HL-60/S4 treated with phorbol 12-myristate 13-acetate at 8.2 ng/mL for 4 days and 3 days (cell line): ENCODE measurements around the gene FKBP7.
"Not testable (repeated sequence)": the region's sequence is repeated elsewhere in the genome, so short reads cannot be mapped to it uniquely, and the experiment has no call there.

Experiments
- in situ Hi-C: fragments of 300-500 bp; cut with MboI; formaldehyde crosslinking; loops from 2 replicates; pipeline ENCODE4 v1.15.0; 2022; ENCODE audit warnings: low sequenced_read_pairs

The FKBP7 gene, protein sequence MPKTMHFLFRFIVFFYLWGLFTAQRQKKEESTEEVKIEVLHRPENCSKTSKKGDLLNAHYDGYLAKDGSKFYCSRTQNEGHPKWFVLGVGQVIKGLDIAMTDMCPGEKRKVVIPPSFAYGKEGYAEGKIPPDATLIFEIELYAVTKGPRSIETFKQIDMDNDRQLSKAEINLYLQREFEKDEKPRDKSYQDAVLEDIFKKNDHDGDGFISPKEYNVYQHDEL

DNA sequence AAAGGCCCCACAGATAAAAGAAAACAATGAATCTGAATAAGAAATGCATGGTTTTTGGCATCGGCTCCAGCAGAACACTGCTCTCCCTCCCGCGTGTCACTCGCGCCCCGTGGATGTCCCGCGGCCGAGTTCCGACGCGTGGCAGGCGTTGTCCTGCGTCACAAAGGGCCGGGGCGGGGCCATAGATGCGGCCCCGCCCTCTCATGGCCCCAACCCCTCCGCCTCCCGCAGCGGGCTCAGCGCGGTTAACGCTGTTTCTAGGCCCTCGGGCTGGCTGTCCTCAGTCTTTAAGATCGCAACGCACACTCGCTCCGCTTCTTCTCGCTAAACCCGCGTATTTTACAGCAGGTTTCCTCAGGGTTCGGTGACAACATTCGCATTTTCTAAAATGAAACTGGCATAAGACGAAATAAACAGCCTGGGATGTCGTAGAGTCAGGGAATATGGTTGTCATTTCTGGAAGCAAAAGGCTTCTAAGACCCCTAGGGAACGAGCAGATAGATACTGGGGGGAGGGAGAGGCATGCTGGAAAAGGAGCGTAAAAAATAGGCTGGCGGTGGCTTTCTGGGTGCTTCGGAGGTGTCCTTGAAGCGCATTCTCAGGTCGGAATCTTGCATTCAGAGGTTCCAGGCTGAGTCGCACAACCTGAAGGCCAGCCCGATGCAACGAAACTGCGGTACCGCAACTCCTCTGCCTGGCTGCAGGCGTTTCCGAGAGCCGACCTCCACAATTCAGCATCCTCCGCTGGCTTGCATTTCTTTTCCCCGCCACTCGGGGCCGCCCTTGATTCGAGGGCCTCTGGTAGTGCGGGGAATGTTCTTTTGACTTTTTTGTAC lies at the start of gene FKBP7:
FKBP7 (minus strand) TSS at position 162 of the 836 bp plus-strand sequence; CDS start at position 61, 101 bp downstream.
- in situ Hi-C loops = no loop called here

DNA sequence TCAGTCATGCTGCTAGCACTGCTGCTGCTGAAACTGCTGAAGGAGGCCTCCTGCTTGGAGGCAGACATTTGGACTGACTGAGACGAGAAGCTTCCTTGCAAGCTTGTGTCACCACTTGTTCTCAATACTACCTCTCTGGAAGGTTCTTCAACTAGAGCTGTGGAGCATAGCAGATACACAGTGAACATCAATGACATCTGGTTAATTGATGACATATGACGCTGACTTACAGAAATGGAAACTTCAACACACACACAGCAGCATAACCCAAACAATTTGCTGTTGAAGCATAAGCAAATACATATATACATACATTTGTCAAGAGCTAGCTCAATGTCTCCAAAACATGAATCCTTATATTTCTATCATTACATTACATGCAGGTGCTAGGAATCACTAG lies 49.2 kb upstream of the FKBP7 start:
- in situ Hi-C loops = no loop called here

DNA sequence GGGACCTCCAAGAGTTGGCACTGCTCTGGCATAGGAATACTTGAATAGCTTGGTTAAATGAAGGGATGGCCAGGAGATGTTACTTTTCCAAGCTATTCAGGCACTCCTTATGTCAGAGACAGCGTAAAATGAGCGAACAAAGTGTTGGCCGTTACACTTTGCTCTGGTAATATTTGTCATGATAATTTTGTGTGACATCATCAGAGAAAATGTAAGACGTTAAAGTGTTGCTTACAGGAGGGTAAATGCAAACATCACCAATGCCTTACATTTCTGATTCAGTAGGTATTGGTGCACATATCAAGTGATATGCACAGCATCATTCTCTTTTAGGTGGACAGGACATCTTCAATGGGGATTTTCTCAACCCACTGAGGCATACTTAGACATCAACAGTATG lies 47.9 kb upstream of the FKBP7 start:
- in situ Hi-C loops = no loop called here

DNA sequence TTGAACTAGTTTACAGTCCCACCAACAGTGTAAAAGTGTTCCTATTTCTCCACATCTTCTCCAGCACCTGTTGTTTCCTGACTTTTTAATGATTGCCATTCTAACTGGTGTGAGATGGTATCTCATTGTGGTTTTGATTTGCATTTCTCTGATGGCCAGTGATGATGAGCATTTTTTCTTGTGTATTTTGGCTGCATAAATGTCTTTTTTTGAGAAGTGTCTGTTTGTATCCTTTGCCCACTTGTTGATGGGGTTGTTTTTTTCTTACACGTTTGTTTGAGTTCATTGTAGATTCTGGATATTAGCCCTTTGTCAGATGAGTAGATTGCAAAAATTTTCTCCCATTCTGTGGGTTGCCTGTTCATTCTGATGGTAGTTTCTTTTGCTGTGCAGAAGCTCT lies 47.1 kb upstream of the FKBP7 start:
- in situ Hi-C loops = not testable (repeated sequence)

DNA sequence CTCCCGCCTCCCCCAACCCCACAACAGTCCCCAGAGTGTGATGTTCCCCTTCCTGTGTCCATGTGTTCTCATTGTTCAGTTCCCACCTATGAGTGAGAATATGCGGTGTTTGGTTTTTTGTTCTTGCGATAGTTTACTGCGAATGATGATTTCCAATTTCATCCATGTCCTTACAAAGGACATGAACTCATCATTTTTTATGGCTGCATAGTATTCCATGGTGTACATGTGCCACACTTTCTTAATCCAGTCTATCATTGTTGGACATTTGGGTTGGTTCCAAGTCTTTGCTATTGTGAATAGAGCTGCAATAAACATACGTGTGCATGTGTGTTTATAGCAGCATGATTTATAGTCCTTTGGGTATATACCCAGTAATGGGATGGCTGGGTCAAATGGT lies 46.6 kb upstream of the FKBP7 start:
- in situ Hi-C loops = not testable (repeated sequence)

DNA sequence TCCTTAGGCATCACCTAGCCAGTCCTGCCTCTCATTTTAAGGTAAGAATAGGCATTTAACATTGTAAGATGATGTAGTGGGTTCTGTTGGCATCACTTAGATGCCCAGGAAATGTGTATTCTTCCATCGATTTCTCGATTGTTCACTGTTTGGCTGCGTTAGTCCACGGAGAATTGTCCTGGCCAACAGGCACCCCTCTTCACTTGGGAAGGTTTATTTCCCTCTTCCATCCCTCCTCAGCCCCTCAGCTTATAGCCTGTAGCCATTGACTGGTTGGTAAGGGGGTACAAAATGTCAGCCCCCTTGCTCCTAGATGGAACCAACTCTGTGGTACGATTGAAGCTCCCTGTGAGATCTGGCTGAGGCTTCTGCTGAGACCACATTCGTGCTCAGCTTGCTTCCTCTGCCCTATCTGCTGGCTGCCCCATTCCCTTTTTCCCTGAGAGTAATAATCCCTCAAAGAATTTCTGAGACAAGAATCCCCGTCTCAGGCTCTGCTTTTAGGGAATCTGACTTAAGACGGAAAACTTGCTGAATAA lies 45.3 kb upstream of the FKBP7 start:
- in situ Hi-C loops = no loop called here

DNA sequence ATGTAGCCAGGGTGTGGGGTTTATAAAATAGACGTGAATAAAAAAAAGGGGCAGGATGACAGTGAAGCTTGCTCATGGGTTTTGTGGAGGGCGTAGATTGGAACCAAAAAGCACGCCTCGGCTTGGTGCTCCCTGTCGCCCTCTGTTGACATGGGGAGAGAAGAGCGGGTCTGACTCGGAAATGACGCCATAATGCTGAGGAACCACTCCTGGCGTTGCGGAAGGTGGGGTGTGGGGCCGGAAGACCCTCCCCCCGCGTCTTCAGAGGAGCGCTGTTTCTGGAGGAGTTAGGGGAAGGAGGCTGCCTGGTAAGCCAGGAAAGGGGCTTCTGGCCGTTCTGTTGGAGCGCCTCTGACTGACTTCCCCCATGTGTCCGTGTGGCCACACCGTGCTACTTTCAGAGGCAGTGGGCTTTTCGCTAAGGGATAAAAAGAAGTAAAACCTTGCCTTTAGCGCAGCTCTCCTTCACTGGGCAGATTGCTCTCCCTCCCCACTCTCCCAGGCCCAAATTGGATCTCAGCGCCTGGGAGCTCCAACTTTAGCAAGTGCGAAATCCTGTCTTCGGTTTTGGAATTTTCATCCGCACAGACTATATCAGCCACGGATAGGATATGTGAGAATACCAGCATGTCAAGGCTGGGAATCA lies 44.7 kb upstream of the FKBP7 start:
- in situ Hi-C loops = no loop called here

DNA sequence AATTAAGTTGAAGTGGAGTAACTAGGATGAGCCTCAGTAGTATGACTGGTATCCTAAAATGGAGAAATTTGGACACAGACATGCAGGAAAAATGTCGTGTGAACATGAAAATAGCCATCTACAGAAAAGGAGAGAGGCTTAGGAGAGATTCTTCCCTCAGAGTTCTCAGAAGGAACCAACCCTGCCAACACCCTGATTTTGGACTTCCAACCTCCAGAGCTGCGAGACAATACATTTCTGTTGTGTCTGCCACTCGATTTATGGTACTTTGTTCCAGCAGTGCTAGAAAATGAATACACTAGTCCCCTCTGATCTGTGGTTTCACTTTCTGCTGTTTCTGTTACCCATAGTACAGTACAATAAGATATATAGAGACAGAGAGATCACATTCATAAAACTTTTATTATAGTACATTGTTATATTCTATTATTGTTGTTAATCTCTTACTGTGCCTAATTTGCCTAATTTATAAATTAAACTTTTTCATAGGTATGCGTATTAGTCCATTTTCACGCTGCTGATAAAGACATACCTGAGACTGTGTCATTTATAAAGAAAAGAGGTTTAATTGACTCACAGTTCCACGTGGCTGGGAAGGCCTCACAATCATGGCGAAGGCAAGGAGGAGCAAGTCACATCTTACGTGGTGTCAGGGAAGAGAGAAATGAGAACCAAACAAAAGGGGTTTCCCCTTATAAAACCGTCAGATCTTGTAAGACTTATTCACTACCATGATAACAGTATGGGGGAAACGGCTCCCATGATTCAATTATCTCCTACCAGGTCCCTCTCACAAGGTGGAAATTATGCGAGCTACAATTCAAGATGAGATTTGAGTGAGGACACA lies 43.1 kb upstream of the FKBP7 start:
- in situ Hi-C loops = no loop called here

DNA sequence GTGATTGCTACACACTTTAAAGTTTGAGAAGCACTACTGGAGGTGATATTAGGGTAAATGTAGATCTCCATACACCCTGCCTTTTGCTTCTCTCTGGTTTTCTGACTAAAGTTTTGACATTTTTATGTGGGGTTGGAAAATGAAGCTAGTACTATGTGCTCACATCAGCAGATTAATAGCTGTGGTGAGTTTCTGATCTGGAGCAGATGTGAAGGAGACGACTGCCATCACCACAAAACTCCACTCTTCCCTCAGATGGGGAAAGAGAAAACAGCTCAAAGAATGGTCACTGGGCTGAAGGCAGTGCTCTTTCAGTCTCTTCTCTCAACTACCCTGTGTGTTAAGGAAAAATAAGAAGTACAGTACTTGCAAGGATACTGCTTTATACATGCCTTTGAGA lies 39.1 kb upstream of the FKBP7 start:
- in situ Hi-C loops = no loop called here

DNA sequence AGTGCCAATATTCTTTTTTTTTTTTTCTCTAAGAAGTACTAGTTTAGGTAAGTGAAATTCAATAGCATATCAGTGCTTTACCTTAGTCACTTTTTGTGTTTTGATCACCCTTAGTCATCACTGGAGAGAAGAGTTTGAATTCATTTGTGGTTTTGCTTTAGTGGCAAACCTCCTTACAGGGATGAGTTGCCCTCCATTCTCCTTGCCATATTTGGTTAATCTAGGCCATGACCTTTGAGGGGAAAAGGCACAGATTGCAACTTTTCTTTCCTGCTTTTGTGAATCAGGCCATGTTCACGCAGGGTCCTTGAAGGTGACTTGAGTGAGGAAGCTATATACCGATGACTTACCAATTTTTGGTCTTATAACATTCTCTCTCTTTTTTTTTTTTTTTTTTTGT lies 36.3 kb upstream of the FKBP7 start:
- in situ Hi-C loops = no loop called here

DNA sequence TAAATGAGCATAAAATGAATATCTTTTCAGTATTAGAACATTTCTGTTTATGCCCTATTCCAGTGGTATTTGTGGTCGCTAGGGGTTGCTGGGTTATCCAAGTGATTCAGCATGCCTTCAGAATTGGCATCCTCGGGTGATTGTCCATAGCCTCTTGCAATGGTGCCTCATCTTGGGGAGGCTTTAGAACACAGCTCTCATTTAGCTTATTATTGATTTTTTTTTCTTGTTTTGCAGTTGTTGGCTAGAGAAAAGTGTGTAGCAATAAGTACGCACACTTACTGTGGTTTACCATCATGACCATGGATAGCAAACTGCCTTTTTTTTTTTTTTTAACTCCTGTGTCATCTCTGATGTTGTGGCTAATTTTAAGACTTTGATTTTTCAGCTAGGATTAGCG lies 35.5 kb upstream of the FKBP7 start:
- in situ Hi-C loops = no loop called here

DNA sequence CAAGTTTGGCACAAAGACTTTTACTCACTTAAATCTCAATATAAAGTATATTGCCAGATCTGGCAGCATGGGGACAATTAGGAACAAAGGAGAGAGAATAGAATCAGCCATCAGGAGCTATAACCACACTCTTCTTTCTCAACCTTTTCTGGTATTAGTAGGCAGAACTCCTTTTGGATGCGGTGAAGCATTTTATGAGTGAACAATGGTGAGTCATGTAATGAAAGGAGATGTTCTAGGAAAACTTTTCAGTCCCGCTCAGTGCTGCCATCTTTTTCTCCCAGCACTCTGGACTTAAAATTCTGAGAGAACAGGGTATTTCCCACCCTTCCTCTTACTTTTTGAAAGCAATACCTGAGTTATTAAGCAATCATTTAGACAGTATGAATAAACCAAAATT lies 34.1 kb upstream of the FKBP7 start:
- in situ Hi-C loops = no loop called here

DNA sequence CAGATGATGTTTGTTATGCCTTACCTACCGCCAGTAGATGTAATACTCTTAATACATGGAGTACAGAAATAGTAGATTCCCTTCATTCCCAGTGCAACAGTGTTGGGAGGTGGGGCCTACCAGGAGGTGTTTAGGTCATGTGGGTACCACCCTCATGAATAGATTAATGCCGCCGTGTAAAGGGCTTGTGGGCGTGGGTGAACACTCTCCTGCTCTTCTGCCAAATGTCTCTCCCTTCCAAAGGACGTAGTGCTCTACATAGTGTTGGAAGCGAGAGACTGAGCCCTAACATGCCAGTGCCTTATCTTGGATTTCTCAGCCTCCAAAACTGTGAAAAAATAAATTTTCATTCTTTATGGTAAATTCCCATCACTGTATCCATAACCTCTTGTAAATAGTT lies 32.0 kb upstream of the FKBP7 start:
- in situ Hi-C loops = no loop called here

DNA sequence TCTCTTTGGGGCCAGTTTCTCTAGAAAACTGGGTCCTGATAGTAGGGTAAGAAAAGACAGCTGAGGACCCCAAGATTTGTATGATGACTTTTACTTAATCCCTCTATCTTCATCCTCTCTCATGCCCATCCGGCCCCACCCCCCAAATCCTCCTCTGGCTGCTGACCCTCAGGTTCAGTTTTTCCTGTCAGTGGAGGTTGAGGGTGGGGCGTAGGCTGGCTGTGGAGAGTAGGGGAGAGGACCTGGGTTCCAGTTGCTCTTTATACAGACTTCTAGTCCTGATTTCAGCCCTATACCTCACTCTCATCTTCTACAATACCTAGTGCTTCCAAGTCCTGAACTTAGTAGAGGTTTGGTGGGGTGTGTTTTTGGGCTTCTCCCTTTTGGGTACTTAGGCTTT lies 30.2 kb upstream of the FKBP7 start:
- in situ Hi-C loops = no loop called here

DNA sequence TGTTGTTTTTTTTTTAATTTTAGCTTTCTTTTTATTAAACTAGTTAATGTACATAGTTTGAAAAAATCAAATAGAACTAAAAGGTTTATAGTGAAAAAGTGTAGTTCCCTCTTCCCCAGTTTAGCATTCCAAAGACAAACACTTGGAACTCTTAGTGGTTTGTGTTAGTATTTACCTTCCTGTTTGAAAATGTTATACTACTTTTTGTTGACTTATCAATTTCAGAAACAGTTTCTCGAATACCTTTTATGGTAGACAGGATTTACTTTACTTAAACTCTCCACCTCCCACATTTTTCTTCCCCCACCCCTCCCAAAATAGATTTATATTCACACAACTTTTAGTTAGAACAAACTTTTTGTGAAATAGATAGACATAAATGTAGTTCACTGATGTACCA lies 28.5 kb upstream of the FKBP7 start:
- in situ Hi-C loops = no loop called here

DNA sequence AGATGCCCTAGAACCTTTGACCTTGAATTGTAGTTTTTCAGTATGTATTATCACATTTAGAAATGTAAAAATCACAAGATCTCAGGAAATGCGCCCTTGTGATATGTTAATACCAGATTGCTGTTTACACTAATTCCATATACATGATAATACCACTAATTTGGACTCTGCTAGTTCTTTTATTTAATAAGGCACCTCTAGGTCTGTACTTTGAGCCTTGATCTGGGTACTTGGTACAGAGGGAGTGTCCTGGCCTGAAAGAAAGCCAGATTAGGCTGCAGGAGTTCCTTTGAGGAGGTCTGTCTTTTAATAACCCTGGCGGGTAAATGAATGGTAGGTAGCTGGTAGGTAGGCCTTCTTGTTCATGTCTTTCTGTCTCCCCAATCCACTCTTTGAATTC lies 28.1 kb upstream of the FKBP7 start:
- in situ Hi-C loops = no loop called here

DNA sequence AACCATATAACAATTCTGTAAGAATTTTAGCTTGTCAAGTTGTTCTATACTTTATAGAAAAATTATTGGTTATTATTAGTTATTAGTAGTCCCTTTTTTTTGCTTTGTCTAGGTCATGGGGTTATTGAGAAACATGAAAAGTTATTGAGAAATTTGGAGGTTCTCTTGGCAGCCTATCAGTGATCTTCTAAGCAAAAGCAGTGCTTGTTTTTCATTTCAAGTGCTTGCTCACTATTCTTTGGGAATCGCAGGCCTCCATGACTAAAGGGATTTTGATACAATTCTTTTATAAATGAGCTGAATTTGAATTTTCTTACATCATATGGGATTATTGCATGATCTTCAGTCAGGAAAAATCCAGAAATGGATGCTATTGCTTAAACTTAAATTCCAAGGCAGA lies 27.7 kb upstream of the FKBP7 start:
- in situ Hi-C loops = no loop called here

DNA sequence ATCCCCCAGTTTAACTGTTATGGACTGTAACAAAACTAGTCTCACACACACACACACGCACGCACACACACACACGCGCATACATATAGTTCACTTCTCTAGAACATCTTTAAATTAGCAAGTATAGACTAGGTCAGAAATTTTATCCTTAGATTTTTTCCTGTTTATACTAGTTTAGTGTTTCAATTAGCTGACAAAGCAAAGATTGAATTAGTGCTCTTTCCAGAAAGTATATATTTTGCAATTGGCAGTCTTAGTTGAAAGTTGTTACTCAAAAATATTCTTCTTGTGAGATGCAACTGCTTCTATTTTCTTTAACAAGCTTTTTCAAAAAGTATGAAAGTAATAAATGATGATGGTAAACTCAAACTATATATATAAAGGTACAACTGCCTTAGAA lies 24.4 kb upstream of the FKBP7 start:
- in situ Hi-C loops = no loop called here

DNA sequence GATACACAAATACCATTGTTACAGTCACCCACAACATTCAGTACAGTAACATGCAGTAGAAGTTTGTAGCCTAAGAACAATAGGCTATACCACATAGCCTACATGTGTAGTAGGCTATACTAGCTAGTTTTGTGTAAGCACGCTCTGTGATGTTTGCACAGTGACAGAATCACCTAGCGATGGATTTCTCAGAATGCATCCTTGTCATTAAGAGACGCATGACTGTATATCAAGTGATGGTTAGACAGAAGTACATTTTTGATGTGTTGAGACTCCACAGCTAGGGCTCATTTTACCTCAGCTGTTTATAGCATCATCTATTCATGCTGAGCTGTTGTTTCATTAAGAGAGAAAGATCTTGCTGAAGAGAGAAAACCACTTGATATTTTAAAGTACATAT lies 21.2 kb upstream of the FKBP7 start:
- in situ Hi-C loops = no loop called here

DNA sequence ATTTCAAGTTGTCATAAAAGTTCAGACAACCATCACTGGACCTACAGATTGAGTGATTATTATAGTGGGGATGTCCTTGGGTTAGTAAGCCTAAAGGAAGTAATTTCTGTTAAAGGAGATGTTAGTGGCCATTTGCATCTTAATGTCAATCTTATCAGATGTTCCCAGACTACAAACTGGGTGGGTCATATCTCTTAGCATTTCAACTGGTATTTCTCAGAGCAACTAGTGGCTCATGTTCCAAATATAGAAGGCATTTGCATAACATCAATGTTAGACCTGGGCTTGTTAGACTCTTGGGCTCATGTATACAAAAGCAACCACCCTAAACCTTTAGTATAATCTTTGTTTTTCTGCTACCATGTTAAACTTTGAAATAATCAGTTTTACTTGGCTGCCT lies 19.7 kb upstream of the FKBP7 start:
- in situ Hi-C loops = no loop called here

DNA sequence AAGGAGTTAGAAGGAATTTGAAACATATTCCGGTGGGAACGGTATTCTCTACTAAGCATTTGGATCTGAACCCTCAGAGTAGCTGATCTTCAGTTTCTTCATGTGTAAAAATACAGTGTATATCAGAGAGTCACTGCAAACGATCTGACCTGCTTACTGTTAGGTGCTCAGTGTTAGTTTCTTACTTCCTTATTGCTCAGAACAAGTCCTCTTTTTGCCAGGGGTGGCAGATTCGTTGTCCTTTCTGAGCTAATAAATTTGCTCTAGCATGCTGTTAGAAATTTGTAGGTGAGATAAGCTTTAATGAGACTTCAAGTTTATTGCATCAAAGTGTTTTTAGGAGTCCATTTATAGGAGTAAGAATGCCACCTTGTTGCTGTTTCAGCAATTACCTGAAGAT lies 17.6 kb upstream of the FKBP7 start:
- in situ Hi-C loops = no loop called here
